SU-DHL-6 (cell line): Measurements from ENCODE around the gene DEF6.

Experiments used
- H2AFZ ChIP-seq: fragments of 200-600 bp; sonication (generic); 2 replicates; pipeline ENCODE4 v1.6.1; 2014; ENCODE audit warnings: low read depth, mild to moderate bottlenecking, moderate library complexity, mixed read lengths, antibody characterized with exemption, low read length; ENCODE audit not compliant: severe bottlenecking
- H3F3A ChIP-seq: fragments of 200-600 bp; shearing (Covaris generic); 2 replicates; pipeline ENCODE4 v1.6.0; 2016; ENCODE audit warnings: antibody characterized with exemption, mild to moderate bottlenecking; ENCODE audit not compliant: insufficient read depth
- H3K27ac ChIP-seq: fragments of 200-600 bp; sonication (generic); 2 replicates; pipeline ENCODE4 v1.5.1; 2016; ENCODE audit warnings: low read depth, mild to moderate bottlenecking, low read length, moderate library complexity, mixed read lengths
- H3K27me3 ChIP-seq: fragments of 200-600 bp; sonication (generic), shearing (Covaris generic); 2 replicates; pipeline ENCODE4 v1.6.0; 2014; ENCODE audit warnings: mild to moderate bottlenecking, low read length
- H3K36me3 ChIP-seq: fragments of 200-600 bp; sonication (generic); 2 replicates; pipeline ENCODE4 v1.6.1; 2014; ENCODE audit warnings: mild to moderate bottlenecking, low read length, mixed read lengths
- H3K4me2 ChIP-seq: fragments of 300-600, 200-600 bp; shearing (Covaris generic), sonication (generic); 2 replicates; pipeline ENCODE4 v1.6.0; 2014; ENCODE audit warnings: low read length, low read depth, mild to moderate bottlenecking; ENCODE audit not compliant: poor library complexity, severe bottlenecking
- H3K4me3 ChIP-seq: fragments of 200-600 bp; sonication (generic); 2 replicates; pipeline ENCODE4 v1.5.1; 2014; ENCODE audit warnings: antibody characterized with exemption, low read length, mild to moderate bottlenecking, mixed read lengths; ENCODE audit not compliant: insufficient read depth, poor library complexity, severe bottlenecking
- H3K79me2 ChIP-seq: fragments of 200-600 bp; sonication (generic); 2 replicates; pipeline ENCODE4 v1.6.1; 2014; ENCODE audit warnings: mild to moderate bottlenecking, low read length, moderate library complexity; ENCODE audit not compliant: insufficient read depth
- H3K9ac ChIP-seq: fragments of 200-600 bp; sonication (generic); 2 replicates; pipeline ENCODE4 v1.7.0; 2014; ENCODE audit warnings: mild to moderate bottlenecking, low read length
- H3K9me2 ChIP-seq: fragments of 200-600 bp; sonication (generic); replicated peaks from 2 replicates; pipeline ENCODE4 v1.6.1; 2014; ENCODE audit warnings: low read length; ENCODE audit not compliant: insufficient read depth
- H3K9me3 ChIP-seq: fragments of 200-600 bp; sonication (generic); 2 replicates; pipeline ENCODE4 v1.6.1; 2014; ENCODE audit warnings: low read length, mixed read lengths; ENCODE audit not compliant: insufficient read depth
- H4K20me1 ChIP-seq: fragments of 200-600 bp; sonication (generic); 2 replicates; pipeline ENCODE4 v1.6.1; 2014; ENCODE audit warnings: low read depth, mild to moderate bottlenecking, antibody characterized with exemption, low read length, moderate library complexity, mixed read lengths
- CTCF ChIP-seq: fragments of 200-600 bp; sonication (generic); IDR thresholded peaks from one replicate; pipeline ENCODE4 v1.5.1; 2017; ENCODE audit warnings: antibody characterized with exemption, mild to moderate bottlenecking, low read length, moderate library complexity; ENCODE audit not compliant: insufficient read depth, poor library complexity, severe bottlenecking
- EZH2phosphoT487 ChIP-seq: fragments of 200-600 bp; sonication (generic), shearing (Covaris generic); conservative IDR thresholded peaks from 2 replicates; pipeline ENCODE4 v1.6.1; 2018; ENCODE audit warnings: mild to moderate bottlenecking, antibody characterized with exemption, low read length, moderate library complexity, mixed read lengths

Gene DEF6

GRCh38 chr6:35251949-35252348 is 45.7 kb upstream of the DEF6 start:
- Histone ChIP-seq H3K36me3 (no peaks in the 10 kb centered on the region), H3K9me3 (no peaks in the 10 kb centered on the region), H4K20me1 (no peaks in the 10 kb centered on the region), H3K27ac (no peak overlapping the region), H3K79me2 (no peaks in the 10 kb centered on the region), H3K27me3 (no peaks in the 10 kb centered on the region), H2AFZ (no peak overlapping the region), H3K9ac (no peak overlapping the region), H3F3A (no peaks in the 10 kb centered on the region), H3K9me2 (no peaks in the 10 kb centered on the region), H3K4me2 (no peak overlapping the region), H3K4me3 (no peak overlapping the region)
- TF ChIP-seq EZH2phosphoT487, result no peak
- TF ChIP-seq CTCF, result no peak

- H3K4me2 ChIP-seq, result no peak overlapping the region
- H3K9ac ChIP-seq, result no peak overlapping the region
- H3K9me3 ChIP-seq, result no peaks in the 10 kb centered on the region
- H3K9me2 ChIP-seq, result no peaks in the 10 kb centered on the region
- H3K4me3 ChIP-seq, result no peak overlapping the region
- H3K27me3 ChIP-seq, result no peaks in the 10 kb centered on the region
- H3K79me2 ChIP-seq, result no peaks in the 10 kb centered on the region
- no peaks in the 10 kb centered on the region for H3F3A ChIP-seq
- no peaks in the 10 kb centered on the region for H3K36me3 ChIP-seq
- TF ChIP-seq CTCF, result no peak
- TF ChIP-seq EZH2phosphoT487, result no peak
- H3K27ac ChIP-seq, result no peak overlapping the region
- H4K20me1 ChIP-seq, result no peaks in the 10 kb centered on the region
- no peak overlapping the region for H2AFZ ChIP-seq
These were observed 44.4 kb upstream of the DEF6 start for GRCh38 chr6:35253249-35253648.

- H3K27ac ChIP-seq, result no peak overlapping the region
- H2AFZ ChIP-seq, result peak overlapping the region; percentile 88
These were observed 39.3 kb upstream of the DEF6 start for GRCh38 chr6:35258336-35258735.

More at GRCh38 chr6:35258336-35258735, 39.3 kb upstream of the DEF6 start:
- H3K27me3 ChIP-seq, result no peaks in the 10 kb centered on the region
- peak overlapping the region; percentile 86 for H3K9ac ChIP-seq
- peak overlapping the region; percentile 77 for H3K4me2 ChIP-seq
- H3F3A ChIP-seq, result peaks cover 18% of the 10 kb centered on the region
- no peaks in the 10 kb centered on the region for H3K9me3 ChIP-seq
- TF ChIP-seq CTCF (no peak), EZH2phosphoT487 (no peak)
- H3K79me2 ChIP-seq, result peaks cover 26% of the 10 kb centered on the region; the same call in 1 of the 2 replicates
- no peaks in the 10 kb centered on the region for H4K20me1 ChIP-seq
- no peaks in the 10 kb centered on the region for H3K36me3 ChIP-seq
- no peaks in the 10 kb centered on the region for H3K9me2 ChIP-seq
- peak overlapping the region; percentile 72 for H3K4me3 ChIP-seq
